Type B pancreatic cell (in vitro differentiated cells): ENCODE data around the gene MAGI3. TPM values are rescaled to one million over a fixed set of nuclear protein-coding genes. Genes with fewer than 3 reads are reported as not detected.
A peak's percentile ranks its signal among the peaks of the same experiment; 100 is the strongest.

Experiments
- DNase-seq: peaks from one replicate; pipeline ENCODE4 v3.0.0; 2021; ENCODE audit warnings: mixed read lengths; ENCODE audit not compliant: unreplicated experiment; ENCODE audit errors: extremely low spot score
- H3K27ac Mint-ChIP-seq: 2 replicates; pipeline ENCODE4 v1.8.0; 2021; ENCODE audit warnings: mild to moderate bottlenecking, mixed read lengths
- H3K27me3 Mint-ChIP-seq: 2 replicates; pipeline ENCODE4 v1.8.0; 2021; ENCODE audit warnings: mixed read lengths
- H3K36me3 Mint-ChIP-seq: 2 replicates; pipeline ENCODE4 v1.8.0; 2021; ENCODE audit warnings: mixed read lengths
- H3K4me1 Mint-ChIP-seq: one replicate; pipeline ENCODE4 v1.8.0; 2021; ENCODE audit warnings: mixed read lengths; ENCODE audit not compliant: unreplicated experiment
- H3K4me3 Mint-ChIP-seq: 2 replicates; pipeline ENCODE4 v1.8.0; 2021; ENCODE audit warnings: mild to moderate bottlenecking, mixed read lengths
- H3K9me3 Mint-ChIP-seq: 2 replicates; pipeline ENCODE4 v1.8.0; 2021; ENCODE audit warnings: mixed read lengths
- CTCF ChIP-seq: fragments of 200-600 bp; sonication (generic); conservative IDR thresholded peaks from 2 replicates; pipeline ENCODE4 v1.5.0; 2021; ENCODE audit warnings: antibody characterized with exemption, mild to moderate bottlenecking
- total RNA-seq: library from RNA; stranded (reverse); gene quantifications from 2 replicates; pipeline ENCODE4 v1.2.1, GENCODE V29; 2021; ENCODE audit warnings: low replicate concordance

MAGI3 gene
- total RNA-seq, 1 donor from 2014 or later, result 19.2 TPM

- no peak for TF ChIP-seq CTCF
- H3K27me3 Mint-ChIP-seq, result no peaks in the 10 kb centered on the region
- H3K4me1 Mint-ChIP-seq, result peaks cover 10% of the 10 kb centered on the region
- H3K36me3 Mint-ChIP-seq, result peaks cover 3% of the 10 kb centered on the region
- DNase-seq, result no peak
- no peak overlapping the region for H3K4me3 Mint-ChIP-seq
- H3K9me3 Mint-ChIP-seq, result no peaks in the 10 kb centered on the region
- H3K27ac Mint-ChIP-seq, result no peak overlapping the region
Measured at GRCh38 chr1:113678159-113678469, 287.8 kb downstream of the MAGI3 start.

- Mint-ChIP-seq H3K9me3 (no peaks in the 10 kb centered on the region), H3K4me3 (no peak overlapping the region), H3K36me3 (peaks cover 6% of the 10 kb centered on the region), H3K27me3 (no peaks in the 10 kb centered on the region), H3K4me1 (peaks cover 19% of the 10 kb centered on the region), H3K27ac (no peak overlapping the region)
- DNase-seq, result no peak
- no peak for TF ChIP-seq CTCF
Measured at GRCh38 chr1:113681596-113682337, 291.5 kb downstream of the MAGI3 start.

GRCh38 chr1:113683384-113684152 is 293.3 kb downstream of the MAGI3 start:
- no peak overlapping the region for H3K27ac Mint-ChIP-seq
- H3K36me3 Mint-ChIP-seq, result peaks cover 6% of the 10 kb centered on the region
- H3K4me1 Mint-ChIP-seq, result peaks cover 13% of the 10 kb centered on the region
- no peak for TF ChIP-seq CTCF
- H3K9me3 Mint-ChIP-seq, result no peaks in the 10 kb centered on the region
- H3K4me3 Mint-ChIP-seq, result no peak overlapping the region
- no peaks in the 10 kb centered on the region for H3K27me3 Mint-ChIP-seq
- no peak for DNase-seq

GRCh38 chr1:113684153-113684541 is 293.8 kb downstream of the MAGI3 start:
- Mint-ChIP-seq H3K4me3 (no peak overlapping the region), H3K36me3 (peaks cover 7% of the 10 kb centered on the region), H3K27me3 (no peaks in the 10 kb centered on the region), H3K4me1 (peaks cover 13% of the 10 kb centered on the region), H3K27ac (peak overlapping the region; percentile 46), H3K9me3 (no peaks in the 10 kb centered on the region)
- no peak for TF ChIP-seq CTCF
- no peak for DNase-seq

- DNase-seq, result no peak
- H3K27me3 Mint-ChIP-seq, result no peaks in the 10 kb centered on the region
- peaks cover 13% of the 10 kb centered on the region for H3K4me1 Mint-ChIP-seq
- no peak overlapping the region for H3K4me3 Mint-ChIP-seq
- no peak for TF ChIP-seq CTCF
- no peaks in the 10 kb centered on the region for H3K9me3 Mint-ChIP-seq
- peaks cover 29% of the 10 kb centered on the region for H3K36me3 Mint-ChIP-seq
- no peak overlapping the region for H3K27ac Mint-ChIP-seq
Measured at GRCh38 chr1:113686891-113687618, 296.7 kb downstream of the MAGI3 start.
